Thoracic aorta (tissue), 2 donors: ENCODE results near the gene NUAK1. TPM values are rescaled to one million over a fixed set of nuclear protein-coding genes. Genes with fewer than 3 reads are reported as not detected.
A peak's percentile ranks its signal among the peaks of the same experiment; 100 is the strongest.

Experiments used
- ATAC-seq: fragments of 150-250 bp; one replicate; pipeline ENCODE4 v1.8.0; 2017; ENCODE audit warnings: low read depth; ENCODE audit not compliant: insufficient number of reproducible peaks, low FRiP score
- DNase-seq: peaks from one replicate; pipeline ENCODE4 v3.0.0-alpha.2; 2020; ENCODE audit warnings: low spot score
- H3K27ac ChIP-seq, 2 donors: fragments of 200-600 bp; sonication (generic); 1 replicate in 1 of 2; 2 replicates in 1 of 2; pipeline ENCODE4 v1.5.1; 2016; ENCODE audit warnings: mild to moderate bottlenecking in 2 of 2, moderate library complexity in 2 of 2
- H3K27me3 ChIP-seq: fragments of 200-600 bp; sonication (generic); replicated peaks from 2 replicates; pipeline ENCODE4 v1.6.0; 2016; ENCODE audit warnings: mild to moderate bottlenecking; ENCODE audit not compliant: insufficient read depth
- H3K36me3 ChIP-seq: fragments of 200-600 bp; sonication (generic); one replicate; pipeline ENCODE4 v1.5.1; 2016
- H3K4me1 ChIP-seq, 2 donors: fragments of 200-600 bp; sonication (generic); 1 replicate in 1 of 2; 2 replicates in 1 of 2; pipeline versions ENCODE4 v1.5.1 to v1.6.0; 2016; ENCODE audit warnings: low read depth in 2 of 2, mild to moderate bottlenecking in 1 of 2; ENCODE audit not compliant: control insufficient read depth in 1 of 2
- H3K4me3 ChIP-seq: fragments of 200-600 bp; sonication (generic); 2 replicates; pipeline ENCODE4 v1.5.1; 2016; ENCODE audit warnings: mild to moderate bottlenecking
- H3K9me3 ChIP-seq: fragments of 200-600 bp; sonication (generic); 2 replicates; pipeline ENCODE4 v1.5.1; 2016
- total RNA-seq, 2 donors: library from RNA; depleted of rRNA; stranded (reverse); fragments of >200 nt; gene quantifications; one replicate each; pipeline versions ENCODE4 v1.1.0 to v1.2.3, GENCODE V29; 2016
- TF ChIP-seq, protein P1 (sequence below): fragments of 200-600 bp; sonication (generic); IDR thresholded peaks from one replicate; pipeline ENCODE4 v1.5.1; 2019; ENCODE audit warnings: antibody characterized with exemption

The NUAK1 gene
- total RNA-seq, 2 donors from 2014 or later = 20.0 to 31.4 TPM

DNA sequence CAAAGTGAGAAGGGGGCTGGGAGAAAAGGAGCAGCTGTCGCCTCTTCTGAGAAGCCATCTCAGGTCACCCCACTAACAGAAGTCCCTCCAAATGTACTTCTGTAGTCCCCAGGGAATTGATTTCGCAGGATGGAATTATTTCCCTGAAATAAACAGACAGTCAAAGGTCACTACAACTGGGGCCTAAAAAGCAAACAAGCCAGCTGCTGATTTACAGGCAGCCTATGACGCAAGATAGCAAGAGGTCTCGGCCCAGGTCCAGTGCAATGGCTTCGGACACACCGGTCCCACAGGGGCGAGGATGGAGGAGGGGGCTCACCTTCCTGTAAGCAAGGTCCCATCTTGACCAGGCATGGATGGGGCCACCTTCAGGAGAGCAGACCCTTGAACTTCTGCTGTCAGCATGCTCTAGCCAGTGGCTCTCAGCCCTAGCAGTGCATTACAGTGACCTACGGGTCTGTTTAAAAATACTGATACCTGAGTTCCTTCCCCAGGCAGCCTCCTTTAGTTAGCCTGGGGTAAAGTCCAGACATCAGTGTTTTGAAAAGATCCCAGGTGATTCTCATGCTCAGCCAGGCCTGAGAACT is 18.1 kb downstream of the NUAK1 start:
- Histone ChIP-seq H3K36me3 (no peaks in the 10 kb centered on the region), H3K27ac (peak overlapping the region; percentile 78 to 86), H3K27me3 (no peaks in the 10 kb centered on the region), H3K4me1 (peaks cover 45 to 86% of the 10 kb centered on the region in 2 donors), H3K9me3 (no peaks in the 10 kb centered on the region), H3K4me3 (no peak overlapping the region)
- TF ChIP-seq, protein P1, sequence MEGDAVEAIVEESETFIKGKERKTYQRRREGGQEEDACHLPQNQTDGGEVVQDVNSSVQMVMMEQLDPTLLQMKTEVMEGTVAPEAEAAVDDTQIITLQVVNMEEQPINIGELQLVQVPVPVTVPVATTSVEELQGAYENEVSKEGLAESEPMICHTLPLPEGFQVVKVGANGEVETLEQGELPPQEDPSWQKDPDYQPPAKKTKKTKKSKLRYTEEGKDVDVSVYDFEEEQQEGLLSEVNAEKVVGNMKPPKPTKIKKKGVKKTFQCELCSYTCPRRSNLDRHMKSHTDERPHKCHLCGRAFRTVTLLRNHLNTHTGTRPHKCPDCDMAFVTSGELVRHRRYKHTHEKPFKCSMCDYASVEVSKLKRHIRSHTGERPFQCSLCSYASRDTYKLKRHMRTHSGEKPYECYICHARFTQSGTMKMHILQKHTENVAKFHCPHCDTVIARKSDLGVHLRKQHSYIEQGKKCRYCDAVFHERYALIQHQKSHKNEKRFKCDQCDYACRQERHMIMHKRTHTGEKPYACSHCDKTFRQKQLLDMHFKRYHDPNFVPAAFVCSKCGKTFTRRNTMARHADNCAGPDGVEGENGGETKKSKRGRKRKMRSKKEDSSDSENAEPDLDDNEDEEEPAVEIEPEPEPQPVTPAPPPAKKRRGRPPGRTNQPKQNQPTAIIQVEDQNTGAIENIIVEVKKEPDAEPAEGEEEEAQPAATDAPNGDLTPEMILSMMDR = no peak
- ATAC-seq = no peak
- DNase-seq = no peak

DNA sequence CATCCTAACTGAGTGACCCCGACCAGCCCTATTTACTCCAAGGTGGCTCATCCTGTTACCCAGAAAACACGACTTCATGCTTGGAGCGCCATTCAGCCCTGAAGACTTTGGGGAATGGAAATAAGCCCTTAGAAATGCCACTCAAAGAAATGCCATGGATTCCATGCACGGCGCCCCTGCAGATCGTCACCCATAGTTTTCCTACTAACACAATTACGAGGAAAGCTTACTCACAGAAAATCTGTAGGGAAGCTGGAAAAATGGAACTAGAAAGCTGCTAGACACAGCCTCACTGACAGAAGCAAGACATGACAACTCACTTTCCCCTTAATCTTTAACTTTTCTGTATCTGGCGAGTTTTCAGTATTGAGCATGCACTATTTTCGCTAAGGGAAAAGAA is 19.5 kb downstream of the NUAK1 start:
- Histone ChIP-seq H3K4me1 (peaks cover 43 to 86% of the 10 kb centered on the region in 2 donors), H3K36me3 (no peaks in the 10 kb centered on the region), H3K4me3 (no peak overlapping the region), H3K27me3 (no peaks in the 10 kb centered on the region), H3K27ac (peak overlapping the region; percentile 78 to 86), H3K9me3 (no peaks in the 10 kb centered on the region)
- ATAC-seq (no peak), DNase-seq (no peak)
- TF ChIP-seq, protein P1 = no peak

- Histone ChIP-seq H3K27me3 (no peaks in the 10 kb centered on the region), H3K4me1 (peaks cover 44 to 86% of the 10 kb centered on the region in 2 donors), H3K4me3 (no peak overlapping the region), H3K27ac (peak overlapping the region; percentile 78 to 86), H3K36me3 (no peaks in the 10 kb centered on the region), H3K9me3 (no peaks in the 10 kb centered on the region)
- TF ChIP-seq, protein P1 = no peak
- DNase-seq = no peak
- no peak for ATAC-seq
Measured at GRCh38 chr12:106118381-106119130, 20.2 kb downstream of the NUAK1 start.

- H3K27ac ChIP-seq = no peak overlapping the region
- DNase-seq (no peak), ATAC-seq (no peak)
- no peaks in the 10 kb centered on the region for H3K36me3 ChIP-seq
- peaks cover 53 to 86% of the 10 kb centered on the region in 2 donors for H3K4me1 ChIP-seq
- TF ChIP-seq, protein P1 = no peak
- H3K4me3 ChIP-seq = no peak overlapping the region
- no peaks in the 10 kb centered on the region for H3K9me3 ChIP-seq
- no peaks in the 10 kb centered on the region for H3K27me3 ChIP-seq
Measured at GRCh38 chr12:106115440-106115839, 23.3 kb downstream of the NUAK1 start.

GRCh38 chr12:106114447-106115068 is 24.2 kb downstream of the NUAK1 start:
- TF ChIP-seq, protein P1 = no peak
- H3K4me1 ChIP-seq = peaks cover 50 to 85% of the 10 kb centered on the region in 2 donors

More at GRCh38 chr12:106114447-106115068, 24.2 kb downstream of the NUAK1 start:
- DNase-seq (no peak), ATAC-seq (no peak)
- Histone ChIP-seq H3K27me3 (no peaks in the 10 kb centered on the region), H3K4me3 (no peak overlapping the region), H3K36me3 (no peaks in the 10 kb centered on the region), H3K27ac (peak overlapping the region; percentile 81 to 88), H3K9me3 (no peaks in the 10 kb centered on the region)
